ENCODE measurements around the gene SLTM.
"Not testable (repeated sequence)": the region's sequence is repeated elsewhere in the genome, so short reads cannot be mapped to it uniquely, and the experiment has no call there.

Gene SLTM

DNA sequence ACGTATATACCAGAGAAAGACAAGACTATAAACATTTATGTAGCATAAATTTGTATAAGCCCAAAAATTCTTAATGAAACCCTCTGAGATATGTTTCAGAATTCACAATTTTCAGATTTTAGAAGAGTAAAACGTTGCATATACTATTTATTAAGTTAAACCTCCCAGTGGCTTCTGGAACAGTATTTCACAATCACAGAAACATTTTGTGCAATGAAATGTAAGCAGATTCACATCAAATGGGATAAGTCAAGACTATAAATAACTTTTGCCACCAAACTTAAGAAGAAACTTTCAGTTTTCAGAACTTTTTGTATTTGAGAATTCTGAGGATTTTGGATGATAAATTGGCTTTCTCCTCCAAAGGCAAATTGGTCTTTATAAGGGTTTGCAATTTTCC, 9.2 kb downstream of the SLTM start:
- Histone ChIP-seq H3K27ac (ENCODE audit: low read length) (no peak overlapping the region), H4K20me1 (ENCODE audit: insufficient read depth, low read length) (peaks cover 5% of the 10 kb centered on the region), H2AFZ (ENCODE audit: low read depth, low read length) (no peak overlapping the region), H3K27me3 (ENCODE audit: low read depth, low read length) (no peaks in the 10 kb centered on the region), H3K36me3 (replicated peaks; ENCODE audit: low read depth, low read length) (peaks cover 42% of the 10 kb centered on the region), H3K9ac (ENCODE audit: low read length) (no peak overlapping the region), H3K9me3 (ENCODE audit: insufficient read depth, low read length) (no peaks in the 10 kb centered on the region), H3K79me2 (ENCODE audit: low read length) (peaks cover 95% of the 10 kb centered on the region), H3K4me3 (ENCODE audit: low read length) (no peak overlapping the region), H3K4me1 (ENCODE audit: low read length) (no peaks in the 10 kb centered on the region), H3K4me2 (ENCODE audit: low read length) (no peak overlapping the region)
- TF ChIP-seq, protein P1, sequence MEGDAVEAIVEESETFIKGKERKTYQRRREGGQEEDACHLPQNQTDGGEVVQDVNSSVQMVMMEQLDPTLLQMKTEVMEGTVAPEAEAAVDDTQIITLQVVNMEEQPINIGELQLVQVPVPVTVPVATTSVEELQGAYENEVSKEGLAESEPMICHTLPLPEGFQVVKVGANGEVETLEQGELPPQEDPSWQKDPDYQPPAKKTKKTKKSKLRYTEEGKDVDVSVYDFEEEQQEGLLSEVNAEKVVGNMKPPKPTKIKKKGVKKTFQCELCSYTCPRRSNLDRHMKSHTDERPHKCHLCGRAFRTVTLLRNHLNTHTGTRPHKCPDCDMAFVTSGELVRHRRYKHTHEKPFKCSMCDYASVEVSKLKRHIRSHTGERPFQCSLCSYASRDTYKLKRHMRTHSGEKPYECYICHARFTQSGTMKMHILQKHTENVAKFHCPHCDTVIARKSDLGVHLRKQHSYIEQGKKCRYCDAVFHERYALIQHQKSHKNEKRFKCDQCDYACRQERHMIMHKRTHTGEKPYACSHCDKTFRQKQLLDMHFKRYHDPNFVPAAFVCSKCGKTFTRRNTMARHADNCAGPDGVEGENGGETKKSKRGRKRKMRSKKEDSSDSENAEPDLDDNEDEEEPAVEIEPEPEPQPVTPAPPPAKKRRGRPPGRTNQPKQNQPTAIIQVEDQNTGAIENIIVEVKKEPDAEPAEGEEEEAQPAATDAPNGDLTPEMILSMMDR (IDR thresholded peaks at IDR 0.05; ENCODE audit: low read depth, low read length), result no peak
- no peak for TF ChIP-seq EZH2phosphoT487 (IDR thresholded peaks at IDR 0.05; ENCODE audit: low read depth)

DNA sequence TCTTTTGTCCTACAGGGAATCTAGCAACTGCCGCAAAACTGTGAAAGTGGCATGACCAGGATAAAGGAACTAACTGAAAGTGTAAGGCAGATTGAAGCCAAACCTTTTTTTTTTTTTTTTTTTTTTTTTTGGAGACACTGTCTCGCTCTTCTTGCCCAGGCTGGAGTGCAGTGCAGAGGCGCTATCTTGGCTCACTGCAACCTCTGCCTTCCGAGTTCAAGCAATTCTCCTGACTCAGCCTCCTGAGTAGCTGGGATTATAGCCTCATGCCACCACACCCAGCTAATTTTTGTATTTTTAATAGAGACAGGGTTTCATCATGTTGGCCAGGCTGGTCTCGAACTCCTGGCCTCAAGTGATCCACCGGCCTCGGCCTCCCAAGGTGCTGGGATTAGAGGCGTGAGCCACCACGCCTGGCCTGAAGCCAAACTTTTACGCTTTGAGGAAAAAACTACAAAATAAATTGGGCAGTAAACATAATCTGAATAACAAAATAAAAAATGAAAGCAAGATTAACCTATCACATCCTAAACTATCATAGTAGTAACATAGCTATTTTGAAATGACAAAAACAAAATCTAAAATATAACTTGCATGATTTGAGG, 9.7 kb downstream of the SLTM start:
- Histone ChIP-seq H4K20me1 (ENCODE audit: insufficient read depth, low read length) (peaks cover 9% of the 10 kb centered on the region), H3K4me1 (ENCODE audit: low read length) (no peaks in the 10 kb centered on the region), H3K27me3 (ENCODE audit: low read depth, low read length) (no peaks in the 10 kb centered on the region), H3K9me3 (ENCODE audit: insufficient read depth, low read length) (no peaks in the 10 kb centered on the region), H3K4me3 (ENCODE audit: low read length) (no peak overlapping the region), H3K4me2 (ENCODE audit: low read length) (no peak overlapping the region), H2AFZ (ENCODE audit: low read depth, low read length) (no peak overlapping the region), H3K36me3 (replicated peaks; ENCODE audit: low read depth, low read length) (peaks cover 39% of the 10 kb centered on the region), H3K9ac (ENCODE audit: low read length) (no peak overlapping the region), H3K27ac (ENCODE audit: low read length) (no peak overlapping the region), H3K79me2 (ENCODE audit: low read length) (peaks cover 95% of the 10 kb centered on the region)
- TF ChIP-seq EZH2phosphoT487 (IDR thresholded peaks at IDR 0.05; ENCODE audit: low read depth), result no peak
- TF ChIP-seq, protein P1 (IDR thresholded peaks at IDR 0.05; ENCODE audit: low read depth, low read length), result no peak

DNA sequence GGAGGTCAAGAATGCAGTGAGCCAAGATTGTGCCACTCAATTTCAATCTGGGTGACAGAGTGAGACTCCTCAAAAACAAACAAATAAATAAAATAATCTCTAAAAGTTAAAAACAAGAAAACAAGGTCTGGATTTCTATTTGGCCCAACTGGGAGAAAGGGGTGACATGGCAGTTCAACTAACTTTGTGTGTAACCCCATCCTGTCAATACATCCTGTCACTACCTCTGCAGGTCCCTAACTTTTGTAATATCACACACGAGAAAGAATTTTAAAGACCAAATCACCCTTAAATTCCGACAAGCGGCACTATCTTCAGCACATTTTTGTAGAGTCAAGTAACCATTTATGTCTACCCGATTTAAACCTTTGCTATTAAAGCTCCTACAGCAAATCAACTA, 10.2 kb downstream of the SLTM start:
- H3K4me2 ChIP-seq (ENCODE audit: low read length), result no peak overlapping the region
- H4K20me1 ChIP-seq (ENCODE audit: insufficient read depth, low read length), result peaks cover 9% of the 10 kb centered on the region
- H3K79me2 ChIP-seq (ENCODE audit: low read length), result peaks cover 95% of the 10 kb centered on the region

DNA sequence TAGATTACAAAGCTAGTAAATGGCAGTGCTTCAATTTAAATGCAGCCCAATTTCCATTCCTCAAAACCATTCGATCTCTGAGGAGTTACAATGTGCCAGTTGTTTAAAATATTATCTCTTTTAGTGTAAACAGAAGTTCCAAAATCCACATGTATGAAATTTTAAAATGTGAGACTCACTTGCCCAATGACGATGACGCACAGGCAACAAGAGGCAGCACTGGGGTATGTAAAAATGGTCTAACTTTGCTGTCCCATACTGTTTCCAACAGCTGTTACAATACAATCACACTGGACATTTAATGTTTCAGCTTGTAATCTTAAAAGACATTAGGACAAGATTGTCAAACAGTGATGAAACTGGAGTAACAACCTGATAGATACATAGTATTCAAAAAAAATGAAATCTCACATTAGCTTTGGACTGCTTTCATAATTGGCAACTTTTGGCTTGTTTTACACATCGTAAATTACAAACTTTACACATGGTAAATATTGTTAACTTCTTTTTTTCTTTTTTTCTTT, 12.2 kb downstream of the SLTM start:
- H3K27me3 ChIP-seq (ENCODE audit: low read depth, low read length), result no peaks in the 10 kb centered on the region
- no peak overlapping the region for H3K9ac ChIP-seq (ENCODE audit: low read length)
- H2AFZ ChIP-seq (ENCODE audit: low read depth, low read length), result no peak overlapping the region
- no peak overlapping the region for H3K4me2 ChIP-seq (ENCODE audit: low read length)
- H3K4me1 ChIP-seq (ENCODE audit: low read length), result no peaks in the 10 kb centered on the region
- H3K36me3 ChIP-seq (replicated peaks; ENCODE audit: low read depth, low read length), result peaks cover 25% of the 10 kb centered on the region
- peaks cover 93% of the 10 kb centered on the region for H3K79me2 ChIP-seq (ENCODE audit: low read length)
- no peaks in the 10 kb centered on the region for H3K9me3 ChIP-seq (ENCODE audit: insufficient read depth, low read length)
- TF ChIP-seq, protein P1 (IDR thresholded peaks at IDR 0.05; ENCODE audit: low read depth, low read length), result no peak
- no peak for TF ChIP-seq EZH2phosphoT487 (IDR thresholded peaks at IDR 0.05; ENCODE audit: low read depth)
- no peak overlapping the region for H3K27ac ChIP-seq (ENCODE audit: low read length)
- peaks cover 15% of the 10 kb centered on the region for H4K20me1 ChIP-seq (ENCODE audit: insufficient read depth, low read length)
- H3K4me3 ChIP-seq (ENCODE audit: low read length), result no peak overlapping the region

More for the DNA sequence above, 10.2 kb downstream of the SLTM start:
- TF ChIP-seq, protein P1 (IDR thresholded peaks at IDR 0.05; ENCODE audit: low read depth, low read length), result no peak
- TF ChIP-seq EZH2phosphoT487 (IDR thresholded peaks at IDR 0.05; ENCODE audit: low read depth), result no peak
- peaks cover 34% of the 10 kb centered on the region for H3K36me3 ChIP-seq (replicated peaks; ENCODE audit: low read depth, low read length)
- no peaks in the 10 kb centered on the region for H3K27me3 ChIP-seq (ENCODE audit: low read depth, low read length)
- H3K9ac ChIP-seq (ENCODE audit: low read length), result no peak overlapping the region
- no peaks in the 10 kb centered on the region for H3K9me3 ChIP-seq (ENCODE audit: insufficient read depth, low read length)
- H3K4me3 ChIP-seq (ENCODE audit: low read length), result no peak overlapping the region
- no peak overlapping the region for H3K27ac ChIP-seq (ENCODE audit: low read length)
- H2AFZ ChIP-seq (ENCODE audit: low read depth, low read length), result no peak overlapping the region
- H3K4me1 ChIP-seq (ENCODE audit: low read length), result no peaks in the 10 kb centered on the region

DNA sequence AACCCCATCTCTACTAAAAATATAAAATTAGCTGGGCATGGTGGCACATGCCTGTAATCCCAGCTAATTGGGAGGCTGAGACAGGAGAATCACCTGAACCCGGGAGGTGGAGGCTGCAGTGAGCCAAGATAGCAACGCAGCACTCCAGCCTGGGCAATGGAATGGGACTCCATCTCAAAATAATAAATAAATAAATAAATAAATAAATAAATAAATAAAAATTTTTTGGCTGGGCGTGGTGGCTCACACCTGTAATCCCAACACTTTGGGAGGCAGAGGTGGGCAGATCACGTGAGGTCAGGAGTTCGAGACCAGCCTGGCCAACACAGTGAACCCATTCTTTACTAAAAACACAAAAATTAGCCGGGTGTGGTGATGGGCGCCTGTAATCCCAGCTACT, 13.0 kb downstream of the SLTM start:
- not testable (repeated sequence) for H3K27ac ChIP-seq (ENCODE audit: low read length); H3K4me2 ChIP-seq (ENCODE audit: low read length); H3K4me3 ChIP-seq (ENCODE audit: low read length); H3K27me3 ChIP-seq (ENCODE audit: low read depth, low read length); H3K4me1 ChIP-seq (ENCODE audit: low read length); H2AFZ ChIP-seq (ENCODE audit: low read depth, low read length); H3K9ac ChIP-seq (ENCODE audit: low read length); H3K9me3 ChIP-seq (ENCODE audit: insufficient read depth, low read length)
- peaks cover 87% of the 10 kb centered on the region for H3K79me2 ChIP-seq (ENCODE audit: low read length)
- peaks cover 23% of the 10 kb centered on the region for H3K36me3 ChIP-seq (replicated peaks; ENCODE audit: low read depth, low read length)
- peaks cover 17% of the 10 kb centered on the region for H4K20me1 ChIP-seq (ENCODE audit: insufficient read depth, low read length)
